Smooth muscle cell (in vitro differentiated cells): ENCODE measurements around the gene ABHD2. TPM values are rescaled to one million over a fixed set of nuclear protein-coding genes. Genes with fewer than 3 reads are reported as not detected.

Experiments
- DNase-seq: peaks from one replicate; lab custom pipeline; 2025; ENCODE audit not compliant: unreplicated experiment; lab: John Stamatoyannopoulos, UW
- H2AFZ ChIP-seq: fragments of 200-600 bp; sonication (generic); 2 replicates; pipeline ENCODE4 v1.6.0; 2016; ENCODE audit warnings: antibody characterized with exemption, low read depth, mild to moderate bottlenecking
- H3F3A ChIP-seq: fragments of 200-600 bp; sonication (generic); 2 replicates; pipeline ENCODE4 v1.6.0; 2017; ENCODE audit warnings: antibody characterized with exemption, low read depth
- H3K27ac ChIP-seq: fragments of 200-600 bp; sonication (generic); 2 replicates; pipeline ENCODE4 v1.5.1; 2016; ENCODE audit warnings: low read depth, mild to moderate bottlenecking
- H3K27me3 ChIP-seq: fragments of 200-600 bp; sonication (generic); 2 replicates; pipeline ENCODE4 v1.6.1; 2016; ENCODE audit warnings: low read depth, mild to moderate bottlenecking
- H3K36me3 ChIP-seq: fragments of 200-600 bp; sonication (generic); 2 replicates; pipeline ENCODE4 v1.5.1; 2016; ENCODE audit warnings: low read depth
- H3K4me1 ChIP-seq: fragments of 200-600 bp; sonication (generic); 2 replicates; pipeline ENCODE4 v1.5.1; 2016; ENCODE audit warnings: low read depth
- H3K4me2 ChIP-seq: fragments of 200-600 bp; sonication (generic); 2 replicates; pipeline ENCODE4 v1.6.0; 2016; ENCODE audit warnings: mild to moderate bottlenecking
- H3K4me3 ChIP-seq: fragments of 200-600 bp; sonication (generic); 2 replicates; pipeline ENCODE4 v1.5.1; 2016; ENCODE audit warnings: mild to moderate bottlenecking
- H3K79me2 ChIP-seq: fragments of 200-600 bp; sonication (generic); 2 replicates; pipeline ENCODE4 v1.6.0; 2016; ENCODE audit warnings: low read depth, mild to moderate bottlenecking
- H3K9ac ChIP-seq: fragments of 200-600 bp; sonication (generic); 2 replicates; pipeline ENCODE4 v1.6.0; 2016; ENCODE audit warnings: low read depth
- H3K9me3 ChIP-seq: fragments of 200-600 bp; sonication (generic); replicated peaks from 2 replicates; pipeline ENCODE4 v1.5.1; 2016; ENCODE audit warnings: low read depth
- H4K20me1 ChIP-seq: fragments of 200-600 bp; sonication (generic); 2 replicates; pipeline ENCODE4 v1.6.0; 2016; ENCODE audit warnings: low read depth
- CTCF ChIP-seq: fragments of 200-600 bp; sonication (generic); IDR thresholded peaks from 2 replicates; pipeline ENCODE4 v1.5.1; 2017; ENCODE audit warnings: borderline replicate concordance, mild to moderate bottlenecking, antibody characterized with exemption; ENCODE audit not compliant: insufficient read depth, poor library complexity, severe bottlenecking
- WGBS: methylation state at CpG from one replicate; pipeline ENCODE4 v1.1.7; 2016; ENCODE audit warnings: low lambda C conversion rate; 5-methylcytosine and 5-hydroxymethylcytosine counted together
- polyA plus RNA-seq: library from polyadenylated mRNA; unstranded; fragments of >200 nt; fragmentation: Nextera tagmentation; extraction: Ambion mirVana; gene quantifications from 2 replicates; pipeline ENCODE4 v1.2.1, GENCODE V29; 2016
- total RNA-seq: library from RNA; depleted of rRNA; stranded (reverse); fragments of >200 nt; gene quantifications from 2 replicates; pipeline ENCODE4 v1.2.3, GENCODE V29; 2014

Gene ABHD2
- total and polyA plus RNA-seq, 2 experiments from 2014 or later: 9.4 to 23.9 TPM

GRCh38 chr15:89194608-89195007 lies 106.4 kb downstream of the ABHD2 start:
- Histone ChIP-seq H4K20me1 (no peaks in the 10 kb centered on the region), H3K9me3 (no peaks in the 10 kb centered on the region), H3K4me3 (no peak overlapping the region), H3K4me1 (peaks cover 29% of the 10 kb centered on the region), H3K4me2 (no peak overlapping the region), H3K9ac (no peak overlapping the region), H3K36me3 (no peaks in the 10 kb centered on the region), H2AFZ (no peak overlapping the region), H3K27me3 (no peaks in the 10 kb centered on the region), H3K27ac (no peak overlapping the region), H3F3A (no peaks in the 10 kb centered on the region), H3K79me2 (no peaks in the 10 kb centered on the region)
- TF ChIP-seq CTCF: no peak
- WGBS: 98% methylated on average over 4 of the region's 4 CpGs
- DNase-seq: no peak

GRCh38 chr15:89195836-89196235 lies 107.6 kb downstream of the ABHD2 start:
- Histone ChIP-seq H3K4me1 (peaks cover 30% of the 10 kb centered on the region), H3K9me3 (no peaks in the 10 kb centered on the region), H3K79me2 (no peaks in the 10 kb centered on the region), H4K20me1 (no peaks in the 10 kb centered on the region), H3K36me3 (no peaks in the 10 kb centered on the region), H3K27me3 (no peaks in the 10 kb centered on the region), H3K4me3 (no peak overlapping the region), H3F3A (no peaks in the 10 kb centered on the region), H3K27ac (no peak overlapping the region), H2AFZ (no peak overlapping the region), H3K9ac (no peak overlapping the region), H3K4me2 (no peak overlapping the region)
- DNase-seq: no peak
- TF ChIP-seq CTCF: no peak
- WGBS: 82% methylated on average over 8 of the region's 8 CpGs

GRCh38 chr15:89196241-89196640 lies 108.0 kb downstream of the ABHD2 start:
- DNase-seq: no peak
- no peak overlapping the region for H3K4me3 ChIP-seq
- H3K9me3 ChIP-seq: no peaks in the 10 kb centered on the region
- no peak overlapping the region for H2AFZ ChIP-seq
- H3K79me2 ChIP-seq: no peaks in the 10 kb centered on the region
- no peaks in the 10 kb centered on the region for H3K27me3 ChIP-seq
- no peaks in the 10 kb centered on the region for H4K20me1 ChIP-seq
- peaks cover 30% of the 10 kb centered on the region for H3K4me1 ChIP-seq
- no peak overlapping the region for H3K4me2 ChIP-seq
- no peaks in the 10 kb centered on the region for H3K36me3 ChIP-seq
- 92% methylated on average over 6 of the region's 6 CpGs for WGBS
- no peak overlapping the region for H3K27ac ChIP-seq
- H3F3A ChIP-seq: no peaks in the 10 kb centered on the region
- no peak for TF ChIP-seq CTCF
- H3K9ac ChIP-seq: no peak overlapping the region

- Histone ChIP-seq H4K20me1 (no peaks in the 10 kb centered on the region), H3K4me1 (peaks cover 30% of the 10 kb centered on the region), H3K9ac (no peak overlapping the region), H3K79me2 (no peaks in the 10 kb centered on the region), H3K27ac (no peak overlapping the region), H3K27me3 (no peaks in the 10 kb centered on the region), H2AFZ (no peak overlapping the region), H3K36me3 (no peaks in the 10 kb centered on the region), H3K4me2 (no peak overlapping the region), H3K9me3 (no peaks in the 10 kb centered on the region), H3K4me3 (no peak overlapping the region), H3F3A (no peaks in the 10 kb centered on the region)
- 92% methylated on average over 7 of the region's 7 CpGs for WGBS
- no peak for TF ChIP-seq CTCF
- DNase-seq: no peak
Measured at GRCh38 chr15:89196994-89197393, 108.7 kb downstream of the ABHD2 start.
